ENCODE results near the gene PDIA6.

DNA sequence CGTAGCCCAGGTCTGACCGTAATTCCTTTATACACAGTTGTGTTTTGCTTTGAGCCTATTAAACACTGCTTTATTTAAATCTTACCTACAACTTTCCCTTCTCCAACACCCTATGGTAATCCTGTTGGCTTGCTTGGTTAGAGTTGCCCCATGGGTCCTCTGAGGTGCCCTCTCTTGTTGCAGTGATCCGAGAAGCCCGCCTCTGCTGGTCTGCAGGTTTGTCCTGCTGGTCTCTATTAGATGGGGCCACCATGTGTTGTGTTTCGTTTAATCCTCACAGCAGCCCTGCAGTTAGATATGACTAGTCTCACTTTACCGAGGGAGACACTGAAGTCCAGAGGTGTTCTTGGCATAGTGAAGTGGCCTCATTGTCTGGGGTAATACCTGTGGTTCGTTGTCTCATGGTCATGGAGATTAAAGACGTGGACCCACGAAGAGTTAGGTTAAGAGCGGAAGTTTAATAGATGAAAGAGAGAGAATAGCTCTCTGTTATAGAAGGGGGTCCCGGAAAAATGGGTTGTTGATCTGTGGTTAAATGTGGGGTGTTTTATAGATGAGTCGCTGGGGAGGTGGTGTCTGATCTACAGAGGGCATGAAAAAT, 7.2 kb upstream of the PDIA6 start:
- no peak for TF ChIP-seq ZNF274 (IDR thresholded peaks at IDR 0.05; ENCODE audit: low read depth, low read length)
- no peak for TF ChIP-seq EZH2phosphoT487 (IDR thresholded peaks at IDR 0.05; ENCODE audit: borderline replicate concordance)
- TF ChIP-seq, protein P1, sequence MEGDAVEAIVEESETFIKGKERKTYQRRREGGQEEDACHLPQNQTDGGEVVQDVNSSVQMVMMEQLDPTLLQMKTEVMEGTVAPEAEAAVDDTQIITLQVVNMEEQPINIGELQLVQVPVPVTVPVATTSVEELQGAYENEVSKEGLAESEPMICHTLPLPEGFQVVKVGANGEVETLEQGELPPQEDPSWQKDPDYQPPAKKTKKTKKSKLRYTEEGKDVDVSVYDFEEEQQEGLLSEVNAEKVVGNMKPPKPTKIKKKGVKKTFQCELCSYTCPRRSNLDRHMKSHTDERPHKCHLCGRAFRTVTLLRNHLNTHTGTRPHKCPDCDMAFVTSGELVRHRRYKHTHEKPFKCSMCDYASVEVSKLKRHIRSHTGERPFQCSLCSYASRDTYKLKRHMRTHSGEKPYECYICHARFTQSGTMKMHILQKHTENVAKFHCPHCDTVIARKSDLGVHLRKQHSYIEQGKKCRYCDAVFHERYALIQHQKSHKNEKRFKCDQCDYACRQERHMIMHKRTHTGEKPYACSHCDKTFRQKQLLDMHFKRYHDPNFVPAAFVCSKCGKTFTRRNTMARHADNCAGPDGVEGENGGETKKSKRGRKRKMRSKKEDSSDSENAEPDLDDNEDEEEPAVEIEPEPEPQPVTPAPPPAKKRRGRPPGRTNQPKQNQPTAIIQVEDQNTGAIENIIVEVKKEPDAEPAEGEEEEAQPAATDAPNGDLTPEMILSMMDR (IDR thresholded peaks at IDR 0.05 in 2 of 3, conservative IDR thresholded peaks at IDR 0.05 in 1 of 3; ENCODE audit: borderline replicate concordance in 1 of 3, insufficient read depth in 1 of 3, low read depth in 2 of 3, low read length in 2 of 3), result no peak
